ENCODE results near the gene SLC22A8. TPM values are rescaled to one million over a fixed set of nuclear protein-coding genes. Genes with fewer than 3 reads are reported as not detected.

Gene SLC22A8
- total RNA-seq, 4 donors from 2014 or later, result not detected

- no peaks in the 10 kb centered on the region for H3K36me3 ChIP-seq
- no peak overlapping the region for H3K27ac ChIP-seq
- TF ChIP-seq CTCF (IDR thresholded peaks at IDR 0.05) (no peak), POLR2A (IDR thresholded peaks at IDR 0.05) (no peak)
- intact Hi-C loops (cut with DNase I), result loop anchor here (2.0 kb wide), 1 partner anchor 117 kb away; no protein-coding TSS in a partner anchor
- peaks cover 0 to 5% of the 10 kb centered on the region in 2 donors for H3K4me1 ChIP-seq
- no peak overlapping the region for H3K4me3 ChIP-seq (replicated peaks in 1 of 3)
- no peaks in the 10 kb centered on the region for H3K27me3 ChIP-seq
- no peak for DNase-seq
- WGBS, 2 donors, result 89 to 93% methylated on average over 11 of the region's 11 CpGs
- H3K9me3 ChIP-seq, result no peaks in the 10 kb centered on the region
Measured at GRCh38 chr11:63023222-63023814, 7.7 kb upstream of the SLC22A8 start.

GRCh38 chr11:63022441-63022840 lies 6.8 kb upstream of the SLC22A8 start:
- Histone ChIP-seq H3K36me3 (no peaks in the 10 kb centered on the region), H3K9me3 (no peaks in the 10 kb centered on the region), H3K4me1 (peaks cover 0 to 5% of the 10 kb centered on the region in 2 donors), H3K4me3 (replicated peaks in 1 of 3) (no peak overlapping the region), H3K27ac (no peak overlapping the region), H3K27me3 (no peaks in the 10 kb centered on the region)
- WGBS, 2 donors, result 80 to 94% methylated on average over 5 to 6 of the region's 6 CpGs
- TF ChIP-seq CTCF (IDR thresholded peaks at IDR 0.05) (no peak), POLR2A (IDR thresholded peaks at IDR 0.05) (no peak)
- intact Hi-C loops (cut with DNase I), result loop anchor here (2.0 kb wide), 1 partner anchor 116 kb away; no protein-coding TSS in a partner anchor
- DNase-seq, result no peak

GRCh38 chr11:63020671-63021291 lies 5.1 kb upstream of the SLC22A8 start:
- intact Hi-C loops (cut with DNase I), result no loop called here
- Histone ChIP-seq H3K4me1 (peaks cover 0 to 5% of the 10 kb centered on the region in 2 donors), H3K27ac (no peak overlapping the region), H3K4me3 (replicated peaks in 1 of 3) (no peak overlapping the region), H3K9me3 (no peaks in the 10 kb centered on the region), H3K36me3 (no peaks in the 10 kb centered on the region), H3K27me3 (no peaks in the 10 kb centered on the region)
- DNase-seq, result peak; percentile 74 to 80
- WGBS, 2 donors, result 23 to 44% methylated on average over 15 to 24 of the region's 24 CpGs
- TF ChIP-seq CTCF (IDR thresholded peaks at IDR 0.05), result peak in 2 of 6 experiments; percentile 19 to 30
- no peak for TF ChIP-seq POLR2A (IDR thresholded peaks at IDR 0.05)

GRCh38 chr11:63019506-63019905 lies 3.9 kb upstream of the SLC22A8 start:
- Histone ChIP-seq H3K4me3 (replicated peaks in 1 of 3) (no peak overlapping the region), H3K36me3 (no peaks in the 10 kb centered on the region), H3K27me3 (no peaks in the 10 kb centered on the region), H3K9me3 (no peaks in the 10 kb centered on the region), H3K27ac (no peak overlapping the region), H3K4me1 (peaks cover 0 to 5% of the 10 kb centered on the region in 2 donors)
- DNase-seq, result no peak
- 87 to 88% methylated on average over 3 to 5 of the region's 5 CpGs for WGBS, 2 donors
- intact Hi-C loops (cut with DNase I), result no loop called here
- no peak for TF ChIP-seq POLR2A (IDR thresholded peaks at IDR 0.05)
- TF ChIP-seq CTCF (IDR thresholded peaks at IDR 0.05), result no peak

GRCh38 chr11:63017306-63017974 lies 1.8 kb upstream of the SLC22A8 start:
- Histone ChIP-seq H3K27ac (no peak overlapping the region), H3K4me1 (no peaks in the 10 kb centered on the region), H3K4me3 (replicated peaks in 1 of 3) (no peak overlapping the region), H3K9me3 (no peaks in the 10 kb centered on the region), H3K36me3 (no peaks in the 10 kb centered on the region), H3K27me3 (no peaks in the 10 kb centered on the region)
- 40 to 42% methylated on average over 8 of the region's 8 CpGs for whole genome bisulfite sequencing, 2 donors
- intact Hi-C loops (cut with DNase I), result no loop called here
- DNase-seq, result no peak
- TF ChIP-seq CTCF (IDR thresholded peaks at IDR 0.05) (no peak), POLR2A (IDR thresholded peaks at IDR 0.05) (no peak)

All from thyroid gland (tissue), 4 donors.